H1 (cell line): ENCODE measurements around the gene EPB41L1. TPM values are rescaled to one million over a fixed set of nuclear protein-coding genes. Genes with fewer than 3 reads are reported as not detected.

ENCODE experiments used
- CTCF ChIA-PET: fragments of 300-600 bp; sonication (Branson Sonifier 250); formaldehyde crosslinking; loops from one replicate; lab custom pipeline; 2021; ENCODE audit not compliant: partially characterized antibody; lab: Charles Lee
- POLR2A ChIA-PET: fragments of 300-600 bp; sonication (Branson Sonifier 250); formaldehyde crosslinking; loops from one replicate; lab custom pipeline; 2021; ENCODE audit warnings: inconsistent platforms; ENCODE audit not compliant: partially characterized antibody; lab: Charles Lee
- DNase-seq, 2 experiments: peaks; one replicate each; pipeline versions ENCODE4 v3.0.0 to v3.0.0-alpha.2; 2010 to 2022; ENCODE audit warnings: low spot score in 2 of 2, low read depth in 1 of 2, mixed read lengths in 1 of 2
- FAIRE-seq: peaks from 2 replicates; lab custom pipeline; 2011; peaks lifted over from hg19 to GRCh38; lab: Jason Lieb, UNC
- H2AFZ ChIP-seq: 2 replicates; pipeline ENCODE4 v1.8.1; 2012; ENCODE audit warnings: low read length, inconsistent platforms
- H2AK5ac ChIP-seq: 2 replicates; pipeline ENCODE4 v1.6.1; 2013; ENCODE audit warnings: low read depth, low read length
- H2BK120ac ChIP-seq: replicated peaks from 2 replicates; pipeline ENCODE3; 2013; ENCODE audit warnings: low read depth, low read length, inconsistent platforms
- H2BK12ac ChIP-seq: 2 replicates; pipeline ENCODE4 v1.6.1; 2013; ENCODE audit warnings: low read depth, low read length
- H2BK15ac ChIP-seq: 2 replicates; pipeline ENCODE4 v1.6.1; 2013; ENCODE audit warnings: low read length
- H2BK20ac ChIP-seq: 2 replicates; pipeline ENCODE4 v1.6.1; 2013; ENCODE audit warnings: low read length
- H2BK5ac ChIP-seq: 2 replicates; pipeline ENCODE4 v1.6.1; 2013; ENCODE audit warnings: low read depth, low read length
- H3K14ac ChIP-seq: 2 replicates; pipeline ENCODE4 v1.6.1; 2013; ENCODE audit warnings: inconsistent platforms; ENCODE audit not compliant: insufficient read length
- H3K18ac ChIP-seq: 2 replicates; pipeline ENCODE4 v1.6.1; 2013; ENCODE audit warnings: low read length; ENCODE audit errors: extremely low read depth
- H3K23ac ChIP-seq: 2 replicates; pipeline ENCODE4 v1.6.1; 2013; ENCODE audit warnings: inconsistent platforms; ENCODE audit not compliant: insufficient read length
- H3K23me2 ChIP-seq: 2 replicates; pipeline ENCODE4 v1.6.1; 2013; ENCODE audit warnings: low read depth, low read length
- H3K27ac ChIP-seq: 2 replicates; pipeline ENCODE4 v1.6.1; 2011; ENCODE audit warnings: low read depth, low read length, inconsistent platforms
- H3K27me3 ChIP-seq, 4 experiments: replicated peaks in 1 of 4; 1 replicate in 1 of 4; 2 replicates in 3 of 4; pipeline versions ENCODE4 v1.6.1 to v1.8.1; 2011 to 2013; ENCODE audit warnings: low read length in 3 of 4, mild to moderate bottlenecking in 3 of 4, inconsistent platforms in 2 of 4, mixed read lengths in 2 of 4, moderate library complexity in 1 of 4; ENCODE audit not compliant: control insufficient read depth in 3 of 4, insufficient read depth in 3 of 4; ENCODE audit errors: extremely low read depth in 1 of 4
- H3K36me3 ChIP-seq, 4 experiments: 2 replicates each; pipeline versions ENCODE4 v1.6.1 to v1.8.1; 2011 to 2013; ENCODE audit warnings: mild to moderate bottlenecking in 4 of 4, low read length in 3 of 4, moderate library complexity in 2 of 4, control low read depth in 1 of 4, inconsistent platforms in 1 of 4; ENCODE audit not compliant: insufficient read depth in 4 of 4, control insufficient read depth in 2 of 4
- H3K4ac ChIP-seq: replicated peaks from 2 replicates; pipeline ENCODE3; 2013; ENCODE audit warnings: low read length, low read depth, mixed read lengths, inconsistent platforms; ENCODE audit not compliant: insufficient read length
- H3K4me1 ChIP-seq, 4 experiments: replicated peaks in 1 of 4; 1 replicate in 1 of 4; 2 replicates in 3 of 4; pipeline versions ENCODE4 v1.6.1 to v1.8.1; 2011 to 2013; ENCODE audit warnings: low read length in 3 of 4, inconsistent platforms in 2 of 4, mixed read lengths in 1 of 4; ENCODE audit not compliant: insufficient read depth in 4 of 4, control insufficient read depth in 3 of 4
- H3K4me2 ChIP-seq, 2 experiments: 2 replicates each; pipeline versions ENCODE4 v1.6.1 to v1.8.1; 2011 to 2013; ENCODE audit warnings: low read depth in 2 of 2, low read length in 2 of 2, control low read depth in 1 of 2, inconsistent platforms in 1 of 2, mild to moderate bottlenecking in 1 of 2; ENCODE audit not compliant: insufficient read depth in 1 of 2
- H3K4me3 ChIP-seq, 4 experiments: fragments of 200-600, 300-600 bp in 1 of 4; sonication (generic), shearing (Covaris generic), sonication (Bioruptor Twin) in 1 of 4; 2 replicates each; pipeline versions ENCODE4 v1.5.1 to v1.8.1; 2011 to 2016; ENCODE audit warnings: low read length in 4 of 4, low read depth in 3 of 4, control low read depth in 2 of 4, inconsistent platforms in 2 of 4, mild to moderate bottlenecking in 2 of 4, mixed read lengths in 1 of 4, moderate library complexity in 1 of 4; ENCODE audit not compliant: insufficient read depth in 2 of 4; ENCODE audit errors: extremely low read depth in 1 of 4
- H3K56ac ChIP-seq: replicated peaks from 2 replicates; pipeline ENCODE3; 2013; ENCODE audit warnings: low read depth, mild to moderate bottlenecking, mixed read lengths, low read length, inconsistent platforms; ENCODE audit not compliant: insufficient read length
- H3K79me1 ChIP-seq: 2 replicates; pipeline ENCODE4 v1.6.1; 2013; ENCODE audit warnings: low read depth, low read length, control low read depth
- H3K79me2 ChIP-seq, 2 experiments: 2 replicates each; pipeline versions ENCODE4 v1.6.1 to v1.8.1; 2012 to 2013; ENCODE audit warnings: low read length in 2 of 2, mild to moderate bottlenecking in 2 of 2, inconsistent platforms in 1 of 2; ENCODE audit not compliant: insufficient read depth in 2 of 2, control insufficient read depth in 1 of 2
- H3K9ac ChIP-seq, 4 experiments: replicated peaks in 1 of 4; 1 replicate in 1 of 4; 2 replicates in 3 of 4; pipeline versions ENCODE4 v1.6.1 to v1.8.1; 2011 to 2013; ENCODE audit warnings: low read depth in 3 of 4, low read length in 3 of 4, control low read depth in 2 of 4, mild to moderate bottlenecking in 2 of 4, moderate library complexity in 2 of 4, inconsistent platforms in 1 of 4; ENCODE audit errors: extremely low read depth in 1 of 4
- H3K9me3 ChIP-seq, 2 experiments: 2 replicates each; pipeline versions ENCODE4 v1.6.1 to v1.8.1; 2012 to 2013; ENCODE audit warnings: mild to moderate bottlenecking in 2 of 2, moderate library complexity in 2 of 2, control low read depth in 1 of 2, inconsistent platforms in 1 of 2, low read depth in 1 of 2, low read length in 1 of 2, mixed read lengths in 1 of 2; ENCODE audit not compliant: insufficient read depth in 2 of 2
- H4K20me1 ChIP-seq, 2 experiments: replicated peaks in 1 of 2; 2 replicates each; pipeline versions ENCODE3 to v1.8.1; 2011 to 2013; ENCODE audit warnings: inconsistent platforms in 2 of 2, low read length in 2 of 2, mild to moderate bottlenecking in 1 of 2; ENCODE audit not compliant: insufficient read depth in 2 of 2, control insufficient read depth in 1 of 2
- H4K5ac ChIP-seq: 2 replicates; pipeline ENCODE4 v1.6.1; 2013; ENCODE audit warnings: low read length, low read depth, mixed read lengths, inconsistent platforms; ENCODE audit not compliant: insufficient read length
- H4K8ac ChIP-seq: 2 replicates; pipeline ENCODE4 v1.8.0; 2013; ENCODE audit warnings: mild to moderate bottlenecking, moderate library complexity, low read length, inconsistent platforms; ENCODE audit not compliant: insufficient read depth; ENCODE audit errors: extremely low read depth
- H4K91ac ChIP-seq: replicated peaks from 2 replicates; pipeline ENCODE3; 2013; ENCODE audit warnings: low read length, mixed read lengths, inconsistent platforms; ENCODE audit not compliant: insufficient read length
- ASH2L ChIP-seq: fragments of 200-600, 300-600 bp; sonication (generic); IDR thresholded peaks from one replicate; pipeline ENCODE4 v1.7.1; 2017; ENCODE audit warnings: low read length
- CBX8 ChIP-seq: fragments of 300-800, 300-1000 bp; sonication (generic); IDR thresholded peaks from 2 replicates; pipeline ENCODE4 v1.7.1; 2016; ENCODE audit warnings: low read depth, low read length, borderline replicate concordance
- HDAC2 ChIP-seq, 2 experiments: fragments of 300-600 bp in 1 of 2; sonication (generic) in 1 of 2; IDR thresholded peaks; 2 replicates each; pipeline ENCODE4 v1.6.1; 2011 to 2012; ENCODE audit warnings: low read depth in 2 of 2, low read length in 2 of 2, mild to moderate bottlenecking in 2 of 2, moderate library complexity in 2 of 2, borderline replicate concordance in 1 of 2, inconsistent platforms in 1 of 2
- NANOG ChIP-seq: IDR thresholded peaks from 2 replicates; pipeline ENCODE4 v1.6.1; 2011; ENCODE audit warnings: low read length, low read depth, mild to moderate bottlenecking, inconsistent platforms; ENCODE audit not compliant: insufficient read depth, poor library complexity, severe bottlenecking
- NRF1 ChIP-seq: IDR thresholded peaks from 2 replicates; pipeline ENCODE4 v1.6.1; 2011; ENCODE audit warnings: mild to moderate bottlenecking, low read depth, low read length, improper control_type of control experiment
- RNF2 ChIP-seq: fragments of 200-900, 300-1000 bp; sonication (generic); IDR thresholded peaks from 2 replicates; pipeline ENCODE4 v1.7.1; 2016; ENCODE audit warnings: borderline replicate concordance, low read depth, mild to moderate bottlenecking, antibody characterized with exemption, low read length; ENCODE audit not compliant: poor library complexity, severe bottlenecking; ENCODE audit errors: missing control alignments
- SP4 ChIP-seq: IDR thresholded peaks from 2 replicates; pipeline ENCODE4 v1.6.1; 2012; ENCODE audit warnings: low read length, inconsistent platforms
- SUZ12 ChIP-seq: fragments of 200-600 bp; sonication (generic); IDR thresholded peaks from 2 replicates; pipeline ENCODE4 v1.6.1; 2012; ENCODE audit warnings: mild to moderate bottlenecking, inconsistent platforms, low read length, moderate library complexity, mixed read lengths
- TAF1 ChIP-seq: IDR thresholded peaks from 2 replicates; pipeline ENCODE4 v1.6.1; 2011; ENCODE audit warnings: mild to moderate bottlenecking, low read depth, low read length
- TBP ChIP-seq: IDR thresholded peaks from 2 replicates; pipeline ENCODE4 v1.6.1; 2011; ENCODE audit warnings: low read depth, low read length, improper control_type of control experiment
- WGBS, 2 experiments: shearing (Covaris generic) in 1 of 2; methylation state at CpG; one replicate each; pipeline versions ENCODE4 v1.1.6 to v1.1.7; 2013 to 2015; ENCODE audit warnings: low lambda C conversion rate in 2 of 2, mixed read lengths in 2 of 2, inconsistent platforms in 1 of 2, low coverage in 1 of 2, missing lambda C conversion rate in 1 of 2; ENCODE audit not compliant: insufficient replicate concordance in 2 of 2, insufficient coverage in 1 of 2, insufficient read length in 1 of 2; ENCODE audit errors: extremely low coverage in 1 of 2, missing lambda C conversion rate in 1 of 2; 5-methylcytosine and 5-hydroxymethylcytosine counted together
- polyA plus RNA-seq, 7 experiments: library from polyadenylated mRNA; depleted of rRNA in 3 of 7; stranded (reverse) in 5 of 7; unstranded in 2 of 7; fragments of >200 nt in 5 of 7; fragments of 200-250 nt in 2 of 7; gene quantifications; 1 replicate in 5 of 7; 2 replicates in 1 of 7; 4 replicates in 1 of 7; pipeline versions ENCODE4 v1.2.1 to v1.2.3, GENCODE V29; 2011 to 2013; ENCODE audit warnings: missing spikeins in 2 of 7, mixed read lengths in 2 of 7
- total RNA-seq: library from RNA; stranded (reverse); fragmentation: NEBNext Ultra II Directional; extraction: Animal tissue kit (Norgen Biotek cat#: 25700); gene quantifications from 2 replicates; pipeline ENCODE4 v1.2.1, GENCODE V29; 2021
- TF ChIP-seq, protein P1 (sequence below), 3 experiments: IDR thresholded peaks; 1 replicate in 2 of 3; 2 replicates in 1 of 3; pipeline versions ENCODE4 v1.5.1 to v1.6.1; 2011; ENCODE audit warnings: low read length in 3 of 3, mild to moderate bottlenecking in 3 of 3, inconsistent platforms in 2 of 3, low read depth in 1 of 3, moderate library complexity in 1 of 3; ENCODE audit not compliant: insufficient read depth in 1 of 3; ENCODE audit errors: control extremely low read depth in 1 of 3

Gene EPB41L1
- total and polyA plus RNA-seq, 2 of the 8 experiments (the other 6 are each of a cell fraction or from before 2014, with no cell fraction given): 14.8 to 36.0 TPM

DNA sequence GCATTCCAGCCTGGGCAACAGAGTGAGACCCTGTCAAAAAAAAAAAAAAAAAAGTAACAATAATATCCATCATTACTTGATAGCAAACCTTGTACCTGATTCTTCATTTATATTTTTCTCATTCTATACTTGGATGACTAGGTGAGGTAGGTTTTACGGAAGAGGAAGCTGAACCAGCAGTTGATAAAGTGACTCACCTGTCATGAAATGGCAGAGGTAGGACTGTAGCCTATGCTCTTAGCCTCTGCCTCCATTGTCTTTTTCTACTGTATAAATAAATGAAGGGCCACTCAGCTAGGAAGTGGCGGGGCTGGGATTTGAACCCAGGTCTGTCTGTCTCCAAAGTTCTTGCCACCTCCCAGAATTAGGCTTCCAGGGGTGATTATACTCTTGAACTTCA lies 20.7 kb upstream of the EPB41L1 start:
- H3K4ac ChIP-seq: no peak overlapping the region
- H3K14ac ChIP-seq: no peak overlapping the region
- no peak for DNase-seq
- no peak overlapping the region for H2BK15ac ChIP-seq
- FAIRE-seq: no peak
- H3K79me2 ChIP-seq: no peaks in the 10 kb centered on the region
- no peak overlapping the region for H3K27ac ChIP-seq
- no peak overlapping the region for H2AK5ac ChIP-seq
- no peaks in the 10 kb centered on the region for H3K79me1 ChIP-seq
- no peak overlapping the region for H3K56ac ChIP-seq
- no peaks in the 10 kb centered on the region for H3K9me3 ChIP-seq
- H3K23ac ChIP-seq: no peak overlapping the region
- no peaks in the 10 kb centered on the region for H3K36me3 ChIP-seq
- H3K23me2 ChIP-seq: no peaks in the 10 kb centered on the region
- no peaks in the 10 kb centered on the region for H3K27me3 ChIP-seq
- H4K20me1 ChIP-seq: no peaks in the 10 kb centered on the region
- ChIA-PET POLR2A (interaction anchor here (0.7 kb wide), 1 partner anchor 21 kb away, joined by 3 read pairs; no protein-coding TSS in a partner anchor), CTCF (interaction anchor here (0.9 to 10.9 kb wide), 7 partner anchors 12 to 187 kb away, joined by 3 to 244 read pairs (median 4); partner anchors contain the start of gene SCAND1)
- H2BK120ac ChIP-seq: no peak overlapping the region
- no peak overlapping the region for H3K18ac ChIP-seq
- H3K9ac ChIP-seq: no peak overlapping the region
- H3K4me2 ChIP-seq: no peak overlapping the region
- H2BK12ac ChIP-seq: no peak overlapping the region
- 94% methylated on average over 2 of the region's 2 CpGs; no CpG with 5 or more reads in 1 of the 2 experiments for WGBS, 2 experiments
- peaks cover 0 to 3% (median 1%) of the 10 kb centered on the region in 4 experiments; a peak in 3 of 7 replicates for H3K4me1 ChIP-seq
- H2BK20ac ChIP-seq: no peak overlapping the region
- no peak overlapping the region for H4K8ac ChIP-seq
- H4K5ac ChIP-seq: no peak overlapping the region
- no peak overlapping the region for H2BK5ac ChIP-seq
- H3K4me3 ChIP-seq: no peak overlapping the region
- H4K91ac ChIP-seq: no peak overlapping the region
- H2AFZ ChIP-seq: no peak overlapping the region
- no peak for TF ChIP-seq CBX8
- TF ChIP-seq HDAC2 (IDR thresholded peaks at IDR 0.05; ENCODE audit: borderline replicate concordance in 1 of 2, low read depth in 2 of 2, low read length in 2 of 2): no peak
- TF ChIP-seq, protein P1, sequence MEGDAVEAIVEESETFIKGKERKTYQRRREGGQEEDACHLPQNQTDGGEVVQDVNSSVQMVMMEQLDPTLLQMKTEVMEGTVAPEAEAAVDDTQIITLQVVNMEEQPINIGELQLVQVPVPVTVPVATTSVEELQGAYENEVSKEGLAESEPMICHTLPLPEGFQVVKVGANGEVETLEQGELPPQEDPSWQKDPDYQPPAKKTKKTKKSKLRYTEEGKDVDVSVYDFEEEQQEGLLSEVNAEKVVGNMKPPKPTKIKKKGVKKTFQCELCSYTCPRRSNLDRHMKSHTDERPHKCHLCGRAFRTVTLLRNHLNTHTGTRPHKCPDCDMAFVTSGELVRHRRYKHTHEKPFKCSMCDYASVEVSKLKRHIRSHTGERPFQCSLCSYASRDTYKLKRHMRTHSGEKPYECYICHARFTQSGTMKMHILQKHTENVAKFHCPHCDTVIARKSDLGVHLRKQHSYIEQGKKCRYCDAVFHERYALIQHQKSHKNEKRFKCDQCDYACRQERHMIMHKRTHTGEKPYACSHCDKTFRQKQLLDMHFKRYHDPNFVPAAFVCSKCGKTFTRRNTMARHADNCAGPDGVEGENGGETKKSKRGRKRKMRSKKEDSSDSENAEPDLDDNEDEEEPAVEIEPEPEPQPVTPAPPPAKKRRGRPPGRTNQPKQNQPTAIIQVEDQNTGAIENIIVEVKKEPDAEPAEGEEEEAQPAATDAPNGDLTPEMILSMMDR (IDR thresholded peaks at IDR 0.05; ENCODE audit: control extremely low read depth in 1 of 3, insufficient read depth in 1 of 3, low read depth in 1 of 3, low read length in 3 of 3): no peak
- TF ChIP-seq TAF1: no peak
- no peak for TF ChIP-seq RNF2
- no peak for TF ChIP-seq NRF1
- no peak for TF ChIP-seq TBP
- no peak for TF ChIP-seq SUZ12
- no peak for TF ChIP-seq NANOG
- no peak for TF ChIP-seq SP4
- TF ChIP-seq ASH2L: no peak
